Measurements from ENCODE around the gene SERINC2. TPM values are rescaled to one million over a fixed set of nuclear protein-coding genes. Genes with fewer than 3 reads are reported as not detected.
"Not testable (repeated sequence)": the region's sequence is repeated elsewhere in the genome, so short reads cannot be mapped to it uniquely, and the experiment has no call there.

The SERINC2 gene
- total and polyA plus RNA-seq, 10 of the 15 experiments (the other 5 are each of a cell fraction or from before 2014, with no cell fraction given): 0.02 to 9.4 (median 0.50) TPM

- H3K36me3 ChIP-seq (ENCODE audit: control insufficient read depth in 2 of 2, insufficient read depth in 2 of 2, low read length in 1 of 2); H4K20me1 ChIP-seq (ENCODE audit: control insufficient read depth, insufficient read depth); H3K27ac ChIP-seq (ENCODE audit: control insufficient read depth, insufficient read depth); DNase-seq (ENCODE audit: low read depth, low spot score); in situ Hi-C loops (cut with MboI); intact Hi-C loops (cut with micrococcal nuclease; ENCODE audit: unreplicated experiment); ATAC-seq; H3K9me3 ChIP-seq (replicated peaks; ENCODE audit: control insufficient read depth, insufficient read depth, low read length); H3K4me3 ChIP-seq; H2AFZ ChIP-seq (ENCODE audit: control insufficient read depth, low read depth, low read length); BruUV-seq (replicated peaks); H3K27me3 ChIP-seq (replicated peaks in 1 of 2; ENCODE audit: control insufficient read depth in 2 of 2, insufficient read depth in 2 of 2, low read length in 1 of 2); FAIRE-seq; H3K79me2 ChIP-seq (ENCODE audit: control insufficient read depth, insufficient read depth, low read length); H3K4me2 ChIP-seq (ENCODE audit: control insufficient read depth, insufficient read depth); H3K4me1 ChIP-seq (ENCODE audit: control insufficient read depth, insufficient read depth, low read length); H3K9ac ChIP-seq (ENCODE audit: control insufficient read depth, insufficient read depth, low read length): not testable (repeated sequence)
- ChIA-PET RAD21 (ENCODE audit: unreplicated experiment) (interaction anchor here (1.0 kb wide), 1 partner anchor 77 kb away, joined by 4 read pairs; no protein-coding TSS in a partner anchor), CTCF (interaction anchor here (0.6 to 3.3 kb wide), 6 partner anchors 11 to 106 kb away, joined by 3 to 15 read pairs (median 6); no protein-coding TSS in a partner anchor), POLR2A (interaction anchor here (1.1 to 1.6 kb wide), 3 partner anchors 10 to 76 kb away, joined by 3 to 4 read pairs (median 4); no protein-coding TSS in a partner anchor), SMC1A (ENCODE audit: uncharacterized antibody, unreplicated experiment) (interaction anchor here (1.0 to 2.0 kb wide), 8 partner anchors 10 to 63 kb away, joined by 3 to 7 read pairs (median 4); no protein-coding TSS in a partner anchor)
- 25% methylated on average over 4 of the region's 4 CpGs for WGBS (ENCODE audit: insufficient coverage, insufficient replicate concordance, low lambda C conversion rate, missing lambda C conversion rate)
- TF ChIP-seq ZNF687 (IDR thresholded peaks at IDR 0.05): peak; percentile 47; the same call in 1 of the 2 replicates
These were observed 59.3 kb downstream of the SERINC2 start for GRCh38 chr1:31472314-31472651.

GRCh38 chr1:31472673-31473072, 59.7 kb downstream of the SERINC2 start:
- H3K9ac ChIP-seq (ENCODE audit: control insufficient read depth, insufficient read depth, low read length); DNase-seq (ENCODE audit: low read depth, low spot score); ATAC-seq; H2AFZ ChIP-seq (ENCODE audit: control insufficient read depth, low read depth, low read length); H3K27me3 ChIP-seq (replicated peaks in 1 of 2; ENCODE audit: control insufficient read depth in 2 of 2, insufficient read depth in 2 of 2, low read length in 1 of 2); H3K79me2 ChIP-seq (ENCODE audit: control insufficient read depth, insufficient read depth, low read length); H3K27ac ChIP-seq (ENCODE audit: control insufficient read depth, insufficient read depth); FAIRE-seq; H3K4me3 ChIP-seq; H3K36me3 ChIP-seq (ENCODE audit: control insufficient read depth in 2 of 2, insufficient read depth in 2 of 2, low read length in 1 of 2); H3K4me2 ChIP-seq (ENCODE audit: control insufficient read depth, insufficient read depth); H3K4me1 ChIP-seq (ENCODE audit: control insufficient read depth, insufficient read depth, low read length); intact Hi-C loops (cut with micrococcal nuclease; ENCODE audit: unreplicated experiment); H4K20me1 ChIP-seq (ENCODE audit: control insufficient read depth, insufficient read depth); in situ Hi-C loops (cut with MboI); H3K9me3 ChIP-seq (replicated peaks; ENCODE audit: control insufficient read depth, insufficient read depth, low read length); BruUV-seq (replicated peaks): not testable (repeated sequence)
- SMC1A ChIA-PET (ENCODE audit: uncharacterized antibody, unreplicated experiment): interaction anchor here (0.9 to 2.0 kb wide), 8 partner anchors 10 to 62 kb away, joined by 3 to 7 read pairs (median 4); no protein-coding TSS in a partner anchor
- POLR2A ChIA-PET: interaction anchor here (1.1 to 1.6 kb wide), 3 partner anchors 10 to 76 kb away, joined by 3 to 4 read pairs (median 4); no protein-coding TSS in a partner anchor
- 86% methylated on average over 1 of the region's 1 CpG for WGBS (ENCODE audit: insufficient coverage, insufficient replicate concordance, low lambda C conversion rate, missing lambda C conversion rate)
- RAD21 ChIA-PET (ENCODE audit: unreplicated experiment): interaction anchor here (0.6 to 1.7 kb wide), 3 partner anchors 38 to 165 kb away, joined by 4 read pairs; no protein-coding TSS in a partner anchor
- CTCF ChIA-PET: interaction anchor here (0.6 to 3.3 kb wide), 7 partner anchors 11 to 602 kb away, joined by 3 to 15 read pairs (median 4); no protein-coding TSS in a partner anchor

- in situ Hi-C loops (cut with MboI); H3K36me3 ChIP-seq (ENCODE audit: control insufficient read depth in 2 of 2, insufficient read depth in 2 of 2, low read length in 1 of 2); intact Hi-C loops (cut with micrococcal nuclease; ENCODE audit: unreplicated experiment); H3K9ac ChIP-seq (ENCODE audit: control insufficient read depth, insufficient read depth, low read length); H3K27ac ChIP-seq (ENCODE audit: control insufficient read depth, insufficient read depth); H4K20me1 ChIP-seq (ENCODE audit: control insufficient read depth, insufficient read depth); ATAC-seq; H3K4me3 ChIP-seq; DNase-seq (ENCODE audit: low read depth, low spot score); BruUV-seq (replicated peaks); H3K9me3 ChIP-seq (replicated peaks; ENCODE audit: control insufficient read depth, insufficient read depth, low read length); H3K4me1 ChIP-seq (ENCODE audit: control insufficient read depth, insufficient read depth, low read length); H2AFZ ChIP-seq (ENCODE audit: control insufficient read depth, low read depth, low read length); H3K79me2 ChIP-seq (ENCODE audit: control insufficient read depth, insufficient read depth, low read length); FAIRE-seq; H3K4me2 ChIP-seq (ENCODE audit: control insufficient read depth, insufficient read depth); H3K27me3 ChIP-seq (replicated peaks in 1 of 2; ENCODE audit: control insufficient read depth in 2 of 2, insufficient read depth in 2 of 2, low read length in 1 of 2): not testable (repeated sequence)
- CTCF ChIA-PET: interaction anchor here (0.5 to 3.3 kb wide), 7 partner anchors 12 to 603 kb away, joined by 3 to 15 read pairs (median 4); partner anchors contain the start of genes SNRNP40 and ZCCHC17
- POLR2A ChIA-PET: interaction anchor here (1.1 to 1.6 kb wide), 2 partner anchors 9 to 75 kb away, joined by 3 to 4 read pairs; no protein-coding TSS in a partner anchor
- RAD21 ChIA-PET (ENCODE audit: unreplicated experiment): interaction anchor here (1.0 to 1.7 kb wide), 2 partner anchors 38 to 76 kb away, joined by 4 read pairs; no protein-coding TSS in a partner anchor
- SMC1A ChIA-PET (ENCODE audit: uncharacterized antibody, unreplicated experiment): interaction anchor here (0.8 to 2.0 kb wide), 6 partner anchors 11 to 50 kb away, joined by 3 to 7 read pairs (median 4); no protein-coding TSS in a partner anchor
These were observed 60.5 kb downstream of the SERINC2 start for GRCh38 chr1:31473508-31473907.
